ENCODE data around the gene ALCAM.

The ALCAM gene

GRCh38 chr3:105529456-105529855, 162.7 kb downstream of the ALCAM start:
- no peak for DNase-seq (ENCODE audit: low spot score)

GRCh38 chr3:105532251-105532650, 165.5 kb downstream of the ALCAM start:
- no peak for DNase-seq (ENCODE audit: low spot score)

- no peak for DNase-seq (ENCODE audit: low spot score)
Measured at GRCh38 chr3:105533960-105534359, 167.3 kb downstream of the ALCAM start.

GRCh38 chr3:105534491-105534890, 167.8 kb downstream of the ALCAM start:
- DNase-seq (ENCODE audit: low spot score), result no peak

- no peak for DNase-seq (ENCODE audit: low spot score)
Measured at GRCh38 chr3:105537371-105538080, 170.8 kb downstream of the ALCAM start.

- no peak for DNase-seq (ENCODE audit: low spot score)
Measured at GRCh38 chr3:105538483-105538882, 171.8 kb downstream of the ALCAM start.

- DNase-seq (ENCODE audit: low spot score), result no peak
Measured at GRCh38 chr3:105539897-105540296, 173.2 kb downstream of the ALCAM start.

- no peak for DNase-seq (ENCODE audit: low spot score)
Measured at GRCh38 chr3:105542282-105543019, 175.7 kb downstream of the ALCAM start.

- DNase-seq (ENCODE audit: low spot score), result no peak
Measured at GRCh38 chr3:105545051-105545450, 178.3 kb downstream of the ALCAM start.

- DNase-seq (ENCODE audit: low spot score), result no peak
Measured at GRCh38 chr3:105553851-105554250, 187.1 kb downstream of the ALCAM start.

- no peak for DNase-seq (ENCODE audit: low spot score)
Measured at GRCh38 chr3:105555206-105555605, 188.5 kb downstream of the ALCAM start.

- no peak for DNase-seq (ENCODE audit: low spot score)
Measured at GRCh38 chr3:105559856-105560255, 193.1 kb downstream of the ALCAM start.

- no peak for DNase-seq (ENCODE audit: low spot score)
Measured at GRCh38 chr3:105561876-105562275, 195.2 kb downstream of the ALCAM start.

GRCh38 chr3:105564546-105565288, 198.0 kb downstream of the ALCAM start:
- DNase-seq (ENCODE audit: low spot score), result no peak

GRCh38 chr3:105571005-105571404, 204.3 kb downstream of the ALCAM start:
- no peak for DNase-seq (ENCODE audit: low spot score)

GRCh38 chr3:105572501-105572900, 205.8 kb downstream of the ALCAM start:
- DNase-seq (ENCODE audit: low spot score), result no peak

- DNase-seq (ENCODE audit: low spot score), result no peak
Measured at GRCh38 chr3:105579439-105579838, 212.7 kb downstream of the ALCAM start.

GRCh38 chr3:105580296-105580965, 213.7 kb downstream of the ALCAM start:
- DNase-seq (ENCODE audit: low spot score), result no peak

- no peak for DNase-seq (ENCODE audit: low spot score)
Measured at GRCh38 chr3:105582015-105582414, 215.3 kb downstream of the ALCAM start.

GRCh38 chr3:105584003-105584790, 217.5 kb downstream of the ALCAM start:
- no peak for DNase-seq (ENCODE audit: low spot score)

GRCh38 chr3:105593315-105593714, 226.6 kb downstream of the ALCAM start:
- DNase-seq (ENCODE audit: low spot score), result no peak

GRCh38 chr3:105594219-105594618, 227.5 kb downstream of the ALCAM start:
- no peak for DNase-seq (ENCODE audit: low spot score)
